Measurements from ENCODE around the gene PNPLA7.
A peak's percentile ranks its signal among the peaks of the same experiment; 100 is the strongest.

PNPLA7 gene

DNA sequence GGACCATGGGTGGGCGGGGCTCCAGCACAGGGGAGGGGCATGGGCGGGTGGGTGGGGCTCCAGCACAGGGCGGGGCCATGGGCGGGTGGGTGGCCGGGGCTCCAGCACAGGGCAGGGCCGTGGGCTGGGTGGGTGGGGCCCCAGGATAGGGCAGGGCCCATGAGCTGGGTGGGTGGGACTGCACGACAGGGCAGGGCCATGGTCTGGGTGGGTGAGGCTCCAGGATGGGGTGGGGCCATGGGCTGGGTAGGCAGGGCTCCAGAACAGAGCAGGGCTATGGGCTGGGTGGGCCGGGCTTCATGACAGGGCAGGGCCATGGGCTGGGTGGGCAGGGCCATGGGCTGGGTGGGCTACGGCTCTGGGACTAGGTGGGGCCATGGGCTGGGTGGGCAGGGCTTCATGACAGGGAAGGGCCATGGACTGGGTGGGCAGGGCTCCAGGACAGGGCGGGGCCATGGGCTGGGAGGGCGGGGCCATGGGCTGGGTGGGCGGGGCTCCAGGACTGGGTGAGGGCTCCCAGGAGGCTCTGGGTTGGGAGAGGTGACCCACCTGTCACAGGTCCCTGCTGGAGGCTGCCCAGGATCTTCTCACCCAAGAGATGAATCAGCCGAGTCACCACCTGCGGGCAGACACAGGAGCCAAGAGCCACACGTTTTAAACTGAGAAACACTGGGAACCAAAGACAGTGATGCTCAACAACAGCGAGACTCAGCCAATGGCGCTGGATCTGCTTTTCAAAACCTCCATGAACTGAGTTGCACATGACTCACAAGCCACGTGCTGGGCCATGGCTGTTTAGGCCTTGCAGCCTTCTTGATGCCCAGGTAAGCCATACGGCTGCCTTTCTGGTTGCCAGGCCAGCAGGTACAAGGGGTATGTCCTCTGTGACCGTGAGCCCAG lies 57.5 kb downstream of the PNPLA7 start:
- DNase-seq = no peak

DNA sequence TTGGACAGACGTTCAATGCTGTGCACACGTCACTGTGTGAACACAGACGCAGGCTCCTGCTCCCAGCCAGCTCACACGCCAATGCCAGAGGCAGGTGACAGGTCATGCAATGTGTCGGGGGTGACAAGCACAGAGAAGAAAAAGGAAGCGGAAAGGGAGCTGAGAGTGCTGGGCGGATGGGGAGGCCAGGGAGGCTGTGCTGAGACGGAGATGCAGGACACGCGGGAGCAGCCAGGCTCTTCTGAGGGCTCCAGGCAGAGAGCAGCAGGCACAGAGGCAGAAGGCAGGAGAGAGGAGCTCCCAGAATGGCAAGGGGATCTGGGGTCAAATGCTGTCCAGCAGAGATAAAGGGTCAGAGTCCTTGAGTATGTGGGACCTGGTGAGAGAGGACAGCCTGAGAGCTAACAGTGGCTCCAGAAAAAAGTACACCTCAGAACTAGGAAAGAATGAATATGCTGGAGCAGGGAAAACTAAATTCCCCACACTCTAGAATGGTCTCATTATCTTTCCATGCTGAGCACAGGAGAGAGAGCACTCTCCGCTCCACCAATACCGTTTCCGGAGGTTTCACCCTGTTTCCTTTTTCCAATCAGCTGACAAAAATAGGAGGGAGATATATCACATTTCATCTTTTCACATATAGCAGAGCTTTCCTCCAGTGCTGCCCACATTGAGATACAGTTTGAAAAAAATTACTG lies 58.3 kb downstream of the PNPLA7 start:
- no peak for DNase-seq

DNA sequence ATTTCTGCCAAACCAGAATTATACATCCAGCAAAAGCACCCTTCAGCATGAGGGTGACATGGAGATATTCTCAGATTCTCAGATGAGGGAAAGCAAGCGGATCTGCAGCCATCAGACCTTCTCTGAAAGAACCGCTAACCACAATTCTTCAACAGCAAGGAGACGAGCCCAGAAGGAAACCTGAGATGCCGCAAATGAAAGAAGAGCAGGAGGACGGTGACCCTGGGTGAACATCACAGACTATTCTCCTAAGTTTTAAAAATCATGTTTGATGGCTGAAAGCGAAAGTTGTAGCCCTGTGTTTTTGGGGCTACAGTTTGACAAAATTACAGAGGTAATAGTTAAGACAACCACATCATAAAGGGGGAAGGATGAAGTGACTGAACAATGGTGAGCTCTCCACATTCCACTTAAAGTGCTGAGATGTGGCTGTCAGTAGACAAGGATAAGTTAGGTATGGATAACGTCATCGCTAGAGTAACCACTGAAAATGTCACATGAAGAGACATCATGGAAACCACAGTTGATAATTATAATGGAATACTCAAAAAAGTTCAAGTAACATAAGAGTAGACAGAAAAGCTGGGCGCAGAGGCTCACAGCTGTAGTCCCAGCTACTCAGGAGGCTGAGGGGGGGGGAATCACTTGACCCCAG lies 59.5 kb downstream of the PNPLA7 start:
- DNase-seq = no peak

DNA sequence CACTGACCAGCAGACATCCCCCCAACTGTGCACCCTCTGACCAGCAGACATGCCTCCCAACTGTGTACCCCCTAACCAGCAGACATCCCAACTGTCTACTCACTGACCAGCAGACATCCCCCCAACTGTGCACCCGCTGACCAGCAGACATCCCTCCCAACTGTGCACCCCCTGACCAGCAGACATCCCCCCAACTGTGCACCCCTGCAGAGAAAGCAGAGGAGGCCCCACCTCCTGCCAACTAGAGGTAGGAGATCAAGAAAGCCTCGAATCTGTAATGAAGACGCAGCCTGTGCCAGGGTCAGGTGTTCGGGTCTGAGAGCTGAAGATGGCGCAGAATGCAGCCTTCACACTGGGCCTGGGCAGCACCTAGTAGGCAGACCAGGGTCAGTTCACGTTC lies 61.3 kb downstream of the PNPLA7 start:
- no peak for DNase-seq

DNA sequence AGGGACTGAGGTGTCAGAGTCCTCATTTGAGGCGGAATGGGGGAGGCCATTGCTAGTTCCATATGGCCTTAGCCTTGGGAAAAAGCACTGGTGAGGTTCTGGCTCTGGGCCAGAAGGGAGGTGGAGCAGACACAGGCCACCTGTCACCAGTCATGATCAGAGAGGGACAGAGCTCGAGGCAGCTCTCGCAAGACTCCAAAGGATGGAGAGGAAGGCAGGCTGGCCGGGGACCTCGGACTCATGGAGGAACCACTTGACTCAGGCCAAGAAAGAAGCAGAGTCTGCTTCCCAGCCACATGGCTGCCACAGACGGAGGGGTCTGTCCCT lies 61.9 kb downstream of the PNPLA7 start:
- DNase-seq = no peak

DNA sequence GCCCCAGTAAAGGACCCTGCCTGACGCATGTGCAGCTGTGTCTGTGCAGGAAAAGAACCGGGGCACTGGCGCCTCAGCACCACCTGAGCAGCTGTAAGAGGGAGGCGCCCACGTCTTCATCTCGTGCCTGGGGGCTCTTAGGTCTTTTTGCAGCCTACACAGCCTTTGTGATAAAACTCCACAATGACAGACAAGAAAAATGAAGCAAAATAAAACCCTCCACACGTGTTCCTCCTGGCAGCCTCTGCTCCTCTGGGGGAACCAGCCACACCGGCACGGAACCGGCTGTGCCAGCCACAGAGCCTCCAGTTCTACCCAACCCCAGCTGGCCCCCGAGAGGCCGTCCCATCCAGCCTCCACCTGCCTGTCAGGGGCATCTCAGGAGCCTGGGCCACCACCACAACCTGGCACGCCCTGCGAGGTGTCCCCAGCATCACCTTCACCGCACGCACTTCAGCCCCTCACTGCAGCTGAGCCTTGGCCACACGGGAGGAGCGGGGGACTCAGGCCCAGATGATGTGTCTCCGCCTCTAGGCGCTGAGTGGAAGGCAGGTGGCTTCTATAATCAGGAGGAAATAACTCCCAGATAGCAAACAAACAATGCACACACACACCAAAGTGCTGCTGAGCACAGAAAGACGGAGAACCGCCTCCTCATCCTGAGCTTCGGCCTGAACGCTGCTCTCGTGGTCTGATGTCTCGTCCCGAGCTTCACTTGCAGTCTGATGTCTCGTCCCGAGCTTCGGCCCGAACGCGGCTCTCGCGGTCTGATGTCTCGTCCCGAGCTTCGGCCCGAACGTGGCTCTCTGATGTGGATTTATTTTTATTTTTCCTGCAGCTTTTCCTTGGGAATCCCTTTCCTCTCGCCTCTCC lies 62.5 kb downstream of the PNPLA7 start:
- no peak for DNase-seq

DNA sequence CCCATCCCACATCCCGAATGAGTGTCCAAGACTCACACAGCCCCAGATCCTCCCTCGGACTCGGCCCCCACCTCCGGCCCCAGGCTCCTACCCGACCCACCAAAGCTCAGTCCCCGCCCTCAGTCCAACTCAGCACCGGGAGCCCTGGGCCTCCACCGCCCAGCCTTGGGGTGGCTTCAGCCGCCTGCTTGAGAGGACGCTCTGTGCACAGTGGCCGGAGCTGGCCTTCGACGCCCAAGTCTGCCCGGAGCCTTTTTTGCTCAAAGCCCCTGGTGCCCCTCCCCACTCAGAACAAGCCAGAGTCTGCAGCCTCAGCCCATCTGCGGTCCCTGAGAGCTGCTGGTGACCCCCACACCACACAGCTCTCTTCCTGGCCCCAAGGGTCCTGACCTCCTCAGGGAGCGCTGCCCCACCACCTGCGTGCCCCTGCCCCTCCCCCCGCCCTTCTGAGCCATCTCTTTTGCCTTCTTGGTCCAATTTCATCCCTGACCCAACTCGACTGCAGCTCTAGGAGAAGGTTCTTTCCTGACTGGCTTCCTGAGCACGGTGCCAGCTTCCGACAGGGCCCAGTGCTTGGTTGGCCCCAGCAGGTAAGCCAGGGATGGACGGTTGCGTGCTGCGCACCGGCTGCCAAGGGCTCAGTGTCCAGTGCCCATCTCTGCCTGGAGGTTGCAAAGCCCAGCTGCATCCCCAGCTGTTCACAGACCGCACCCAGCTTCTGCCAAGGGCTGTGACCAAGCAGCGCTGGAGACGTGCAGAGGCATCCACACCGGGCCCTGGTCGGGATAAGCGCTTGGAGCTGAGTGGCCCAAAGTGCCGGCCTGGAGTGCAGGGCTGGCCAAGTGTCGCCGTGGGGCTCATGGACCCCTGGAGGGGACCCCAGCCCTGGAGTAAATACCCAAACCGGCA lies 63.4 kb downstream of the PNPLA7 start:
- no peak for DNase-seq

DNA sequence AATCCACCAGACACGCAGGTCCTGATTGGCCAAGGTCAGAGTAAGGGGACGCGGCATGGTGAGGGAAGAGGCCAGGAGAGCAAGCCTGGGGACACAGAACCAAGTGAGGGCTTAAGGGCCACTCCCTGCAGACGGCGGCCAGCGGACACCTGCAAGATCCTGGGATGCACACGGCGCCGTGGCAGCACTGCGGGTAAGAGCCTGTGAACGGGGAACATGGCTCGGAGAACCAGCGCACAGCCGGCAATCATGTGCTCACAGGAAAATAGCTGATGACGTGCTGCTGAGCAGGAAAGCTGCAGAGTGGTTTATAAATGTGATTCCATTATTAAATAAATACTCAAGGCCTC lies 64.1 kb downstream of the PNPLA7 start:
- no peak for DNase-seq

DNA sequence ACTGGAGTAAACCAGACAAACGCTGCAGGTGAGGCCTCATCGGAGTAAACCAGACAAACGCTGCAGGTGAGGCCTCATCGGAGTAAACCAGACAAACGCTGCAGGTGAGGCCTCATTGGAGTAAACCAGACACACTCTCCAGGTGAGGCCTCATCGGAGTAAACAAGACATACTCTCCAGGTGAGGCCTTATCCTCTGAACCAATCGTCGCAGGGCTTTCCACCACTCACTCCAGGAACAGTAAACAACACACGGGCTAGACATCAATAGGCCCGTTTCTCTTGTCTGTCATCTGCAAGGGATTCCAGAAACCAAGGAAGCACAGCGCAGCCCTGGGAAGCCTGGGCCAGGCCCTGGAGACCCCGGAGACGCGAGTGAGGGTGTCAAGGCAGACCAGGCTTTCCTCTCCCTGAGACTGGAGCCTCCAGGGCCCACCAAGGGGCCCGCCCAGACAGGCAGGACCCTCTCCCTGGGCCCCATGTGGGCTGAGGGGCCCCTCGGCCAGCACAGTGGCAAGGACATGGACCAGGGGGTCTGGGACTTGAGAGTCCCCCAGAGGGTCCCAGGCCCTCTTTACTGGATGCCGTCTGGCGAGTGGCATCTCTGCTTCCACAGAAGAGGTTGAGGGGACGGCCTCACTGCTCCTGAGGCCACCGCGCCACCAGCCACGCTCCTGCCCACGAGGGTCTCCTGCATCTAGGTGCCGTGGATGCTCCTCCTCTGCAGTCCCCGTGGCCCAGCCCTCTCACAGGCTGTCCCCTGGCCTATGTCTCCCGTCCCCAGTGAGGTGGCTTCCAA lies 64.7 kb downstream of the PNPLA7 start:
- DNase-seq = no peak

DNA sequence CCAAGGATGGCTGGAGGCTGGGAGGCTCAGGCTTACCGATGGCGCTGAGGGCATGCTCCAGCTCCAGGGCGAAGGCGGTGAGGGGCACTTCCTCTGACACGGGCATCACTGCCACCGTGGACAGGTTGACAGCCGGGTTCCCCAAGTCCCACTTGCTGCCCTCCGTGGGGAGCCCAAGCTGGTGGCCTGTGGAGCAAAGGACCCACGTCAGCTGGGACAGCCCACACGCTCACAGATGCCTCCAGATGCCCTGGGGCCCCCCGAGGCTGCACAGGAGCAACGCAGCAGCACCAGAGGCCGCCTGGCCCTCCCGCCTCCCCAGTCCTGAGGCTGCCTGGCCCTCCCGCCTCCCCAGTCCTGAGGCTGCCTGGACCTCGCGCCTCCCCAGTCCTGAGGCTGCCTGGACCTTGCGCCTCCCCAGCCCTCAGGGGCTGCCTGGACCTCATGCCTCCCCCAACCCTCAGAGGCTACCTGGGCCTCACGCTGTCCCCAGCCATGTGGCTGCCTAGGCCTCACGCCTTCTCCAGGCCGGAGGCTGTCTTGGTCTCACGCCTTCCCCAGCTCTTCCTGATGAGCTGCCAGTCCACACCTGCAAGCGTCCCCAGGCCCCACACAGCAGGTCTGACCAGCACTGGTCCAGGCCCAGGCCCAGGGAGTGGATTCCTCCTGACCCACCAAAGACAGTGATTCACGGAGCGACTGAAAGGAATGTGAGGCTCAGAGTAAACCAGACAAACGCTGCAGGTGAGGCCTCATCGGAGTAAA lies 65.5 kb downstream of the PNPLA7 start:
- no peak for DNase-seq

DNA sequence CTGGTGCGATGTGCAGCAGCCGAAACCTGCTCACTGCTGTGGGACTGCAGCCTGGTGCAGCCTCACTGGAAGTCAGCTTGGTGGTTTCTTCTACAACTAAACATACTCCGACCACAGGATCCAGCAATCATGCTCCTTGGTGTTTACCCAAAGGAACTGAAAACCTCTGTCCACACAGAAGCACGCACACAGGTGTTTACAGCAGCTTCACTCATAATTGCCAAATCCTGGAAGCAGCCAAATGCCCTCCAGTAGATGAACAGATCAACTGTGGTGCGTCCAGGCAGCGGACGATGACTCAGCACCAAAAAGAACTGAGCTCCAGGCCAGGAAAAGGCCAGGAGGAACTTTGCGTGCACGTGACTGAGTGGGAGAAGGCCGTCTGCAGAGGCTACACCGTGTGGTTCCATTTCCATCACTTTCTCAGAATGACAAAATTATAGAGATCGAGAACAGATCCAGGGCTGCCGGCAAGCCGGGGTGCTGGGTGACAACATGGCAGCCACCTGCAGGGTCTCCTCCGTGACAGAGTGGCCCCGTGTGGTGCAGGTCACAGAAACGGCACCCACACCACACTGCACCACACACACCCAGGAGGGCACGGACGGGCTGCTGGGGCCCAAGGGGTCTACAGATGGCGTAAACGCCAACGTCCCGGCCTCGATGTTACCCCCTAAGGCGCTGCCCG lies 68.0 kb downstream of the PNPLA7 start:
- no peak for DNase-seq

DNA sequence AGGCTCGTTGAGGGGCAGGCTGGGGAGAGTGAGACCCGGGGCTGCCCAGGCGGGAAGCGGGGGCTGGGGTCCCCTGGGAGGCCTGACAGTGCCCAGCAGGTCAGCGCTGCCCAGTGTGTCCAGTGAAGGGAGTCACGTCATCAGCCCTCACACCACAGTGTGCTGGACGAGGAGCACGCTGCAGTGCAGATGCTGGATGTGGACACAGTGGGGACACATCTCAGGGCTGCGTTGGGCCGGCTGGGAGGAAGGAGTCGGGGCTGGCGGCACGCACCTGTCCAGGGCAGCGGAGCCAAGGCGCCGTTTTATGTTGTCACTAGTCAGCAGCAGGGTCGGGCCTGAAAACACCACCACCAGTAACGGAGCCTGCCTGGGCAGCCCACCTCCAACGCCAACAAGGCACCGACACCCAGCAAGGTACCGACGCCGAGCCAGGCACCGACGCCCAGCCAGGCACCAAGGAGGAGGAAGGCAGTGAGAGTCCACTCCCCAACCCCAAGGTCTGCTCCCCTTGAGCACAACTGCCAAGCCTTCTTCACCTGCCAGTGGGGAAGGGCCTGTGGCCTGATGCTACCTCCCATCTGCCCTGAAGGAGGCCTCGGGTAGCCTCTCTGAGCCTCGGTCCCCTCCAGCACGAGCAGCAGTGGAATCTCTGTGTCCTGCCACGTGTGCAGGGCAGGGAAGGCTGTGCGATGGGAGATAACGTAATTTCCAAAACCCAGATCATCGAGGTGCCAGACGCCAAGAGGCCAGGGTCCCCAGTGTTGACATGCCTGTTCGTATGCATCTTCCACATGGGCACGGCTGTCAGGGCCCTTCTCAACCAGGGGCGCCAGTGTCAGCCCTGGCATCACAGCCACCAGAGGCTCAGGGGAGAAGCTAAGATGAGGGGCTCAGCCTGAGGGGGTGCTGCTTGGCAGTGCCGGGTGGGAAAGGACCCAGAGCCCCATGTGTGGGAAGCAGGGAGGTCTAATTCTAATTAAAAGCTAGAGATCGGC lies 69.2 kb downstream of the PNPLA7 start:
- no peak for DNase-seq

DNA sequence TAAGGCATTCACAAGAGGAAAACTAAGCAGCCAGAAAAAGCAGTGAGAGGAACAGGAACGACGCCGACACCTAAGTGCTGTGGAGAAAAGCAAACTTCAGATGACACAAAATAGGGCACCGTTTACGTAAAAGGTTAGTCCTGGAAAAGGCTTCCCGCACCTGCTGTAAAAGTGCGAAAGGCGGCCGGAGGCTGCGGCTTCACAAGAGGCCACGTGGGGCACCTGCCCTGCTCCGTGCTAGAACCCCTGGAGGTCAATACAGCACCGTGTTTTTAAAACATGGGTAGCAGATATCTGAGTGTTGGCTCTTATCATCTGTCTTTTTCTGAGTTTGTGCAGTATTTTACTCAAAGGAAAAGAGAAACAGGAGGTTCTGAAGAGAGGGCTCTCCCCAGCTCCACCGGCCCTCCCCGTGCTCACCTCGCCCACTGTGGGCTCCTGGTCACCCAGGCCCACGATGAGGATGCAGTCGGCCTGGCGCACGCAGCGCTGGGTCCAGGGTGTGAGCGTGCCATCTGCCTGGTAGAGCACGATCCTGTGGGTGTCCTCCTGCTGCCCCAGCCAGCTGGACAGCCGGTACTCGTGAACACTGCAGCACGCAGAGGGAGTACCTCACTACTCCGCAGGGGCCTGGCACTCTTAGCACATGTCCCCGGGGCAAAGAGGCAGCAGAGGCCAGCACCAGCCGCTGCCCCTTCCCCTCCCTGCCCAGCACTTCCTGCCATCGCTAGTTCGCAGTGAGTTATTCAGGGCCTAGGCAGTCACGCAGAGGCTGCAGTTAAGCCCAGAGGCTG lies 70.1 kb downstream of the PNPLA7 start:
- DNase-seq = no peak

DNA sequence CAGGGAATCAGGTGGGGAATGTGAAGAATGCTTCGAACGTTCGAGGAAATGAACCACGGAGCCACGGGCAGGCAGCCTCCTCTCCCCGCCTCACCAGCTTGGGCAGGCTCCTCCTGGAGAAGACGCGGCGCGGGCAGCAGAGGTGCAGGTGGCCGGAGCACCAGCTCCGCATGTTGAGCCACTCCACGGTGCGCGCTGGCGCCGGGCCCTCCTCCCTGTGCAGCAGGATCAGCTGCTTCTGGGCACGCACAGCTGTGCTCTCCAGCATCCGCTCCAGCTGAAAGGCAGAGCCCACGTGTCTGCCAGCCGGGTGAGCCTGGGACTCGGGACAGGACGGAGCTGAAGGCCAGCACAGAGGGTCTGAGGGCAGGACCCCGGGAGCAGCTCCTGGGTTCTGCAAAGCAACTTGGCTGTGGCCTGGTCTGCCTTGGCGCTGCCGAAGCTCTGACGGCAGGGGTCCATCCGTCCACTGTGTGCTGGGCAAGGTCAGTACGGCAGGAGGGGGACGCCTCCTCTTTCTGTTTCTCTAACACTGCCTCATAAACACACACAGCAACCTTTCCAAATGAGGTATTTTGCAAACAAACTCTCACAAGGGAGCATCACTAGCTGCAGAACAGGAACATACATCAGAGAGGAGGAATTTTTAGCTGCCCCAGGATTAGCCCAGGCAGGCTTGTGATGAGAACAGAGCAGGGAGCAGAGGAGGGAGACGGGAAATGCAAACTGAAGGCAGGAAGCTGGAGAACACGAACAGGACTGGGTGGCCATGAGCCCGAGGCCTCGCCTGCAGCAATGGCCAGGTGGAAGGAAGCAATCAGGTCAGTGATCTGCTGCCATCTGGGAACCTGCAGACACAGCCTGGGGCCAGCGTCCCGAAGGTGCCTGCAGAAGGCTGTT lies 71.0 kb downstream of the PNPLA7 start:
- DNase-seq = no peak

DNA sequence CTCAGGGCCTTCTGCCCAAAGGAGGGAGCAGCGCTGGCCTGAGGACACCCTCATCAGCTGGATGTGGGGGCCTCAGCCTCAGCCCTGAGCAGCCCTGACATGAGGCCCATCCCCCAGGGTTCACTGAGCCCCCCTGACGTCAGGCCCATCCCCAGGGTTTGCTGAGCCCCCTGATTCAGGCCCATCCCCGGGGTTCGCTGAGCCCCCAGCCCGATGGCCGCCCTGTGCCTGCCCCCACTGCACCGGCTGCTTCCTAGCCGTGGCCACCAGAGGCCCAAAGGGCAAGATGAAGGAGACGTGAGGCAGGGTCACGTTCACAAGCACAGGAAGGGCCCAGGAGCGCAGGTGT lies 71.6 kb downstream of the PNPLA7 start:
- peak; percentile 9 for DNase-seq

DNA sequence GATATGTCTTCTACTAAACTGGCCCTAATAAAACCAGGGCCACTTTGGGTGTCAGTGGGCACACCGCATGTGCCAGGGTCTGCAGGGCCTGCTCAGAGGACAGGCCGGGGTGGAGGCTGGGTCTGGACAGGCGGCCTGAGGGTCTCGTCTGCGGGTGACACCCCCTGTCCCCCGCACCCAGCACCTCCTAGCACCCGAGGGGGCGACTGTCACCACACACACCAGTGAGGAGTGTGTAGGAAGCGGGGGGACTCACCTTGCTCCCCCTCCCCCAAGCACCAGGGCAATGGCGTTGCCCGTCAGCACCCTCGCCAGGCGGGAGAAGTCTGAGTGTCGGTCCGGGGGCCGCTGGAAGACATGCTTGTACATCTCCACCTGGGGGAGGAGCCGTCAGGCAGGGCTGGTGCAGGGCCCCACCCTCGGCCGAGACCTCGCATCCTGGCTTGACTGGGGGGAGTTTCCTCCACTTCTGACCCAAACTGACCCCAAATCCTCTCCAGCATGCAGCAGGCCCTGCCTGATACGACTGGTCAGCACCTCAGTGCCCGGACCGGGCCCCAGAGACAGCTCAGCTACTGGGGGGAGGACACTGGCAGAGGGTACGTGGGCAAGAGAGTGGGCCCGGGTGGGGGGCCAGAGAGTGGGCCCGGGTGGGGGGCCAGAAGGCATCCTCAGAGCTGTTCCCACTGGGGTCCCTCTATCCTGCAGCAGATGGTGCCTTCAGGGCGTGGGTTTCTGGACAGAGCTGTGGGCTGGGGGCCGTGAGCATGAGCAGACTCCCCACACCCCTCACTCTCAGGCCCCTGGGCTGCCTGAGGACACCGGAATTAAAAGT lies 72.2 kb downstream of the PNPLA7 start:
- DNase-seq = no peak

All from activated naive CD4-positive, alpha-beta T cell treated with anti-CD3 and anti-CD28 coated beads, Interleukin-2, amount 50 U/mL, for 16 hours (primary cell).